Transverse colon (tissue), 4 donors: ENCODE results near the gene P2RY2. TPM values are rescaled to one million over a fixed set of nuclear protein-coding genes. Genes with fewer than 3 reads are reported as not detected.
"Not testable (repeated sequence)": the region's sequence is repeated elsewhere in the genome, so short reads cannot be mapped to it uniquely, and the experiment has no call there.

Experiments
- DNase-seq: peaks from one replicate; pipeline ENCODE4 v3.0.0-alpha.2; 2019
- H3K27ac ChIP-seq, 4 donors: fragments of 200-600 bp; sonication (generic); 2 replicates each; pipeline ENCODE4 v1.5.1; 2016 to 2018; ENCODE audit warnings: inconsistent platforms in 4 of 4
- H3K27me3 ChIP-seq: fragments of 200-600 bp; sonication (generic); 2 replicates; pipeline ENCODE4 v1.5.1; 2017; ENCODE audit warnings: inconsistent platforms
- H3K36me3 ChIP-seq, 4 donors: fragments of 200-600 bp; sonication (generic); 2 replicates each; pipeline ENCODE4 v1.5.1; 2017 to 2019; ENCODE audit warnings: inconsistent platforms in 4 of 4
- H3K4me1 ChIP-seq, 4 donors: fragments of 200-600 bp; sonication (generic); 2 replicates each; pipeline ENCODE4 v1.5.1; 2017 to 2020; ENCODE audit warnings: inconsistent platforms in 4 of 4
- H3K4me3 ChIP-seq, 4 donors: fragments of 200-600 bp; sonication (generic); 1 replicate in 1 of 4; 2 replicates in 3 of 4; pipeline versions ENCODE4 v1.5.1 to v1.6.1; 2017 to 2019; ENCODE audit warnings: inconsistent platforms in 4 of 4
- H3K9me3 ChIP-seq, 2 donors: fragments of 200-600 bp; sonication (generic); 2 replicates each; pipeline ENCODE4 v1.5.1; 2017 to 2019; ENCODE audit warnings: inconsistent platforms in 2 of 2
- EP300 ChIP-seq: sonication (generic); formaldehyde crosslinking; IDR thresholded peaks from one replicate; pipeline ENCODE4 v1.6.1; 2017; ENCODE audit warnings: antibody characterized with exemption, low read depth
- POLR2A ChIP-seq: fragments of 450-650 bp; IDR thresholded peaks from one replicate; pipeline ENCODE4 v1.6.1; 2016; ENCODE audit warnings: antibody characterized with exemption, mild to moderate bottlenecking, moderate library complexity
- POLR2AphosphoS5 ChIP-seq, 3 donors: sonication (generic); formaldehyde crosslinking; IDR thresholded peaks; one replicate each; pipeline ENCODE4 v1.6.1; 2016; ENCODE audit warnings: antibody characterized with exemption in 3 of 3
- WGBS, 2 donors: methylation state at CpG; one replicate each; pipeline ENCODE4 v1.1.5; 2018; ENCODE audit warnings: low coverage in 1 of 2; 5-methylcytosine and 5-hydroxymethylcytosine counted together
- in situ Hi-C, 4 donors: fragments of 200-750 bp; cut with MboI; loops; one replicate each; pipeline versions ENCODE4 v1.15.0 to v1.15.1; 2017; ENCODE audit warnings: low sequenced_read_pairs in 3 of 4, low pct_ligation_motif_present in 1 of 4, low pct_unique_long_range_greater_than_20kb in 1 of 4
- intact Hi-C: fragments of 100-400 bp; cut with DNase I; formaldehyde crosslinking; loops from one replicate; pipeline ENCODE4 v1.15.1; 2023; ENCODE audit warnings: low total_unique reads
- total RNA-seq, 4 donors: library from RNA; depleted of rRNA; stranded (reverse); fragments of >200 nt; gene quantifications; one replicate each; pipeline ENCODE4 v1.1.0, GENCODE V29; 2016
- TF ChIP-seq, protein P1 (sequence below), 5 experiments: fragments of 200-600 bp in 3 of 5; fragments of 450-650 bp in 2 of 5; sonication (generic) in 3 of 5; IDR thresholded peaks; 1 replicate in 2 of 5; 2 replicates in 3 of 5; pipeline ENCODE4 v1.5.1; 2016 to 2017; ENCODE audit warnings: antibody characterized with exemption in 5 of 5, inconsistent platforms in 3 of 5, mild to moderate bottlenecking in 2 of 5, moderate library complexity in 1 of 5

P2RY2 gene
- total RNA-seq, 4 donors from 2014 or later, result 8.6 to 21.4 (median 12.6) TPM

DNA sequence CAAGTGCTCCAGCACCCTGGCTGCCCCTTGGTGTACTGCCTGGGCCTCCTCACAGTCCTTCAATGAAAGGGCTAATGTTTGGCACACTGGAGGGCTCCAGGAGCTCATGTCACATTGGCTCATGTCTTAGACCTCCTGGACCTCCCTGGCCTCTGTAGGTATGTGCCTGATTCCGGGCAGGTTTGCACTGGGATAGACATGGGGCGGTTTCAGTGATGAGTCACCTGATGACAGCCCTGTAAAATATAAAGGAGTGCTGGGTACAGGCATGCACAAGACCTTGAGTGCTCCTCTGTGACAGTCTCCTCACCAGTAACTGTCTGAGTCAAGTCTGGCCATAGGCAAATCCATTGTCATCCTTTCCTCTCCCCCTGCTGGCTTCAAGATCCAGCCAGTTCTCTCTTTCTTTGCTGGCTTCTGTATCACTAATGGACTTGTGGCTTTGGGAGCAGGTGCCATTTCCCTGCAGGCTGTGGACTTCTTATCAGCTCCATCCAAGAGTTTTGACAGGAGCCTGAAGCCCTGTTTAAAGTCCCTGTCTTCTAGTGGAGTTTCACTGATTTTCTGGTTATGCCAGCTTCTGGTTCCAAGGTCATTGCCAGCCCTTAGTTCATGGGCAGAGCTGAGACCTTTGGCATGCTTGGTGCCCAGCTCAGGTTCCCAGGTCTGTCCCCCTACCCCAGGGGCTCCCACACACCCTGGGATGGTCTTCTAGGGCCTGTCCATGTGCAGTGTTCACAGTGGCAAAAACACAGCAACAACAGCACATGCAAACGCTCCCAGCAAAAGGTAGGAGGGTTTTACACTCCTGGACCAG lies 22.7 kb upstream of the P2RY2 start:
- DNase-seq, result peak; percentile 60
- H3K27ac ChIP-seq, result peak overlapping the region; percentile 83 to 87 (median 86)
- peaks cover 9 to 57% (median 23%) of the 10 kb centered on the region in 4 donors for H3K4me1 ChIP-seq
- no peaks in the 10 kb centered on the region for H3K9me3 ChIP-seq
- intact Hi-C loops, result loop anchor here (10.0 kb wide), 1 partner anchor 89 kb away; no protein-coding TSS in a partner anchor
- TF ChIP-seq POLR2A (peak; percentile 57), POLR2AphosphoS5 (IDR thresholded peaks at IDR 0.05) (peak in 2 of 3 donors; percentile 54 to 73), EP300 (no peak)
- TF ChIP-seq, protein P1, sequence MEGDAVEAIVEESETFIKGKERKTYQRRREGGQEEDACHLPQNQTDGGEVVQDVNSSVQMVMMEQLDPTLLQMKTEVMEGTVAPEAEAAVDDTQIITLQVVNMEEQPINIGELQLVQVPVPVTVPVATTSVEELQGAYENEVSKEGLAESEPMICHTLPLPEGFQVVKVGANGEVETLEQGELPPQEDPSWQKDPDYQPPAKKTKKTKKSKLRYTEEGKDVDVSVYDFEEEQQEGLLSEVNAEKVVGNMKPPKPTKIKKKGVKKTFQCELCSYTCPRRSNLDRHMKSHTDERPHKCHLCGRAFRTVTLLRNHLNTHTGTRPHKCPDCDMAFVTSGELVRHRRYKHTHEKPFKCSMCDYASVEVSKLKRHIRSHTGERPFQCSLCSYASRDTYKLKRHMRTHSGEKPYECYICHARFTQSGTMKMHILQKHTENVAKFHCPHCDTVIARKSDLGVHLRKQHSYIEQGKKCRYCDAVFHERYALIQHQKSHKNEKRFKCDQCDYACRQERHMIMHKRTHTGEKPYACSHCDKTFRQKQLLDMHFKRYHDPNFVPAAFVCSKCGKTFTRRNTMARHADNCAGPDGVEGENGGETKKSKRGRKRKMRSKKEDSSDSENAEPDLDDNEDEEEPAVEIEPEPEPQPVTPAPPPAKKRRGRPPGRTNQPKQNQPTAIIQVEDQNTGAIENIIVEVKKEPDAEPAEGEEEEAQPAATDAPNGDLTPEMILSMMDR (IDR thresholded peaks at IDR 0.05), result peak in 1 of 5 experiments; percentile 12
- no peak overlapping the region for H3K4me3 ChIP-seq
- WGBS, 2 donors, result 79% methylated on average over 3 of the region's 3 CpGs; no CpG with 5 or more reads in 1 of the 2 donors
- H3K27me3 ChIP-seq, result no peaks in the 10 kb centered on the region
- H3K36me3 ChIP-seq, result no peaks in the 10 kb centered on the region
- in situ Hi-C loops, result no loop called here

DNA sequence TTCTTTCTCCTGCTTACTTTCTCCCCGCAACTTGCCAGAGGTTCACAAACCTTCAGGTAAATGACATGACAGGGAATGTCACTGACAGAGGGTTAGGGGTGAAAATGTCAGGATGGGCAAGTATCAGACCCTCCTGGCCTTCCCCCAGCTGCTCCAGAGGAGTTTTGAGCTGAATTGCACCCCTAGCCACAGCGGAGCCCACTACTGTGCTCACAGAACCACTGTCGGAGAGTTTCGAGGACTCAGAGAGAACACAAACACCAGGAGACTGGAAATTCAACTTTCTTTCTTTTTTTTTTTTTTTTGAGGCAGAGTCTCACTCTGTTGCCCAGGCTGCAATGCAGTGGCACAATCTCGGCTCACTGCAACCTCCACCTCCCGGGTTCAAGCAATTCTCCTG lies 21.5 kb upstream of the P2RY2 start:
- H3K27me3 ChIP-seq, result no peaks in the 10 kb centered on the region
- no peaks in the 10 kb centered on the region for H3K36me3 ChIP-seq
- peak; percentile 1 for DNase-seq
- H3K9me3 ChIP-seq, result no peaks in the 10 kb centered on the region
- in situ Hi-C loops (no loop called here), intact Hi-C loops (loop anchor here (10.0 kb wide), 1 partner anchor 88 kb away; no protein-coding TSS in a partner anchor)
- peaks cover 10 to 59% (median 26%) of the 10 kb centered on the region in 4 donors for H3K4me1 ChIP-seq
- TF ChIP-seq, protein P1 (IDR thresholded peaks at IDR 0.05), result no peak
- TF ChIP-seq POLR2A (no peak), POLR2AphosphoS5 (IDR thresholded peaks at IDR 0.05) (no peak), EP300 (no peak)
- peak overlapping the region in 3 of 4 donors; percentile 64 to 87 (median 83) for H3K27ac ChIP-seq
- WGBS, 2 donors, result 96 to 98% methylated on average over 4 to 6 of the region's 6 CpGs
- no peak overlapping the region for H3K4me3 ChIP-seq

DNA sequence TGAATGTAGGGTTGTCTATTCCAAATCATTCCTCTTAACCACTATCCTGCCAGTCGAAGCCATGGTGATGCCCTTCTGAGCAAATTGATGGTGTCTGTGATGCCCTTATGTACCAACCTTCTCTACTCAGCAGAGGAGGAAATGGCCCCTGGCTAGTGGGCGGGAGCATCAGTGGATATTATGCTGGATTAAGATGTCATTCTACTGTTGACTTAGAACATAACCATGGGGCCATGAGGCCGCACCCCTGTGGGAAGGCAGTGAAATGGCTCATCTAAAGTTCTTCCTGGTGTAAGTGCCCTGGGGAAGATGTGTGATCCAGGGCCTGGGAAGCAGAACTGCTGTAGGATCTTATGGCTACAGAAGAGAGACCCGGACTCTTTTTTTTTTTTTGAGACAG lies 20.7 kb upstream of the P2RY2 start:
- peaks cover 10 to 57% (median 27%) of the 10 kb centered on the region in 4 donors for H3K4me1 ChIP-seq
- DNase-seq, result peak; percentile 84

DNA sequence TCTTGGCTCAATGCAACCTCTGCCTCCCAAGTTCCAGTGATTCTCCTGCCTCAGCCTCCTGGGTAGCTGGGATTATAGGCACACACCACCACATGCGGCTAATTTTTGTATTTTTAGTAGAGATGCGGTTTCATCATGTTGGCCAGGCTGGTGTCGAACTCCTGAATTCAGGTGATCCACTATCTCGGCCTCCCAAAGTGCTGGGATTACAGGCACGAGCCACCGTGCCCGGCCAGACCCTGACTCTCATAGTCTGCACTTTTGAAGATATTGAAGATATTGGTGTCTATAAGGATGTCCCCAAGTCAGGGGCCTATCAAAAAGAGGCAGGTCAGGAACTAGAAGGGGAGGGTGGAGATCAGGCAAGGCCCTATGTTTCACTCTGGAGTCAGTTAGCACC lies 20.3 kb upstream of the P2RY2 start:
- DNase-seq, result peak; percentile 6
- H3K9me3 ChIP-seq, H3K36me3 ChIP-seq, H3K27me3 ChIP-seq, in situ Hi-C loops, H3K4me3 ChIP-seq: not testable (repeated sequence)
- 93% methylated on average over 7 of the region's 7 CpGs; no CpG with 5 or more reads in 1 of the 2 donors for WGBS, 2 donors
- H3K27ac ChIP-seq, result peak overlapping the region; percentile 63 to 83 (median 70)
- intact Hi-C loops, result loop anchor here (10.0 kb wide), 1 partner anchor 87 kb away; no protein-coding TSS in a partner anchor
- H3K4me1 ChIP-seq, result peaks cover 10 to 53% (median 27%) of the 10 kb centered on the region in 4 donors

More for the DNA sequence above, 20.7 kb upstream of the P2RY2 start:
- intact Hi-C loops (loop anchor here (10.0 kb wide), 1 partner anchor 87 kb away; no protein-coding TSS in a partner anchor), in situ Hi-C loops (no loop called here)
- Histone ChIP-seq H3K27ac (peak overlapping the region; percentile 63 to 83 (median 70)), H3K9me3 (no peaks in the 10 kb centered on the region), H3K4me3 (no peak overlapping the region), H3K36me3 (no peaks in the 10 kb centered on the region), H3K27me3 (no peaks in the 10 kb centered on the region)
- 52 to 57% methylated on average over 3 to 4 of the region's 4 CpGs for WGBS, 2 donors
- no peak for TF ChIP-seq EP300
- peak in 1 of 3 donors; percentile 63 for TF ChIP-seq POLR2AphosphoS5 (IDR thresholded peaks at IDR 0.05)

DNA sequence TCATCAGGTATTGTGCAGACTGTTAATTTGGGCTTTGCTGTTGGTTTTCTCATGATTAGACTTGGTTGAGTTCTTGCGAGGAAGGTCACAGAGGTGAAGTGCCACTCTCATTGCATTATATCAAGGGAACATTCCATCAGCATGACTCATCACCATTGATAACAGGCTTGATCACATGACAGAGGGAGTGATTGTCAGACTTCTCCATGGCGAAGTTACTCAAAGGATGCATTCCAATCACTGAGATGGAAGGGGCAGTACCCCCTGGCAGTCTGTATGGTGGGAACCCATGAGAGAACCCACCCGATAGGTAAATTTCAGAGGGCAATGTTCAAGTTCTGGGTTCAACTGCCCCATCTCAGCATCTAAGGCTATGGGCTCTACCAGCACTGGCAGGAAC lies 19.4 kb upstream of the P2RY2 start:
- DNase-seq, result peak; percentile 0
- 60 to 85% methylated on average over 1 to 3 of the region's 3 CpGs for WGBS, 2 donors
- intact Hi-C loops, result loop anchor here (10.0 kb wide), 1 partner anchor 86 kb away; no protein-coding TSS in a partner anchor
- in situ Hi-C loops, result no loop called here
- H3K27ac ChIP-seq, result no peak overlapping the region
- no peaks in the 10 kb centered on the region for H3K27me3 ChIP-seq
- TF ChIP-seq, protein P1 (IDR thresholded peaks at IDR 0.05), result no peak
- TF ChIP-seq EP300 (no peak), POLR2A (no peak), POLR2AphosphoS5 (IDR thresholded peaks at IDR 0.05) (no peak)
- no peak overlapping the region for H3K4me3 ChIP-seq
- H3K9me3 ChIP-seq, result no peaks in the 10 kb centered on the region
- H3K4me1 ChIP-seq, result peaks cover 10 to 44% (median 27%) of the 10 kb centered on the region in 4 donors
- no peaks in the 10 kb centered on the region for H3K36me3 ChIP-seq
